HG03025 (cell line): ENCODE data around the gene CLCN4.

Experiments used
- ATAC-seq: cut with Tn5 transposase; IDR thresholded peaks from one replicate; pipeline ENCODE4 v1.9.1; 2021; ENCODE audit warnings: mild to moderate bottlenecking, moderate library complexity; ENCODE audit not compliant: unreplicated experiment, low FRiP score

The CLCN4 gene

DNA sequence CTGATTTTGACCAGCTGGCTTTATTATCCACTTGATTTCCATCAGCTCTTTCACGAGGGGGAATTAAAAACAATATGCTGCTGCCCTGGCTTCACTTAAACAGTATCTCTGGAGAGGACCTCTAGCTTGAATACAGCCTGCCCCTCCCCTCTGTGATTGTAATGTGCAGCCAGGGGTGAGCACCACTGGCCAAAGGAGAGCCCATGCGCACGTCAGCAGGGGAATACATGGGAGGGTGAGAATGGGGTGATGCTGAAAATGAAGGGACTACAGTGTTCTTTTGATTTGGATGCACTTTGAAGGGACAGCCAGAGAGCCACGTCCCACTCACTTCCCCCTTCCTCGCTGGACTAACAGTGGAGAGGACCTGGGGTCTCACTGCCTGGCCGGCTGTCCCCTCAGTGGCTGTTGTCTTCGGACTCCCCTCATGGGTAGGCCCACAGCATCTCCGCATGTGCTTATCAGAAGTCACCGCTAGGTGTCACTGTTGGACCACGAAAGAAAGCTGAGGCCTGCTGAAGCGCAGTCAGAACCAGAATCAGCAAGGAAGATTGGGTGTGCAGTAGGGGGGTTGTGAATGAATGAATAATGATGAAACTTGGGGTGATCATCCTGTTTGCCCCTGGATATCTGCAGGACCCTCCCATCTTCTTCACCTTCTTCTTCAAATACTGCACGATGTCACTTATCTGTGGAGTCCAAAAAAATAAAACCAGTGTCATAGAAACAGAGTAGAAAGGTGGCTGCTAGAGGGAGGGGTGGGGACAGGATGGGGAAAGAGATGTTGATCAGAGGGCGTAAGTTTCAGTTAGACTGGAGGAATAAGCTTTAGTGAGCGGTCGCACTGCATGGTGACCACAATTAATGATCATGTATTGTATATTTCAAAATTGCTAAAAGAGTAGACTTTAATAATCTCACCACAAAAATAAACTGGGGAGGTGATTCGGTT is 32.8 kb downstream of the CLCN4 start:
- no peak for ATAC-seq

DNA sequence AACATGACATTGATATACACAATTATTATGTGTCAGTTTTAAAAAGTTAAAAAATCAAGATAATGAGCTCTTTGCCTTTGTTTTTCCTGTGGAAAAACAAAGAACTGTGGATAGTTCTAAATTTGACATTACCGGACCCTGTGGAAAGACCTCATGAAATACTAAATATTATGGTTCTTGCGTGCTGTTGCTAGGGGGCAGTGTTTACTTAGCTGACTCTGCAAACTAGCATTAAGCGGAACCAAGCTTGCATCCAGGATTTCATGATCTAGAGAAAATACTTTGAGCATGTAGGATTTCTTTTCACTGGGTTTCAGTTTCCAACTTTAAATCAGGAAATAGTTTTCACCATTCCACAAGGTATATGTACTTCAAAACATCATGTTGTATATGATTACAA is 33.6 kb downstream of the CLCN4 start:
- ATAC-seq = no peak

DNA sequence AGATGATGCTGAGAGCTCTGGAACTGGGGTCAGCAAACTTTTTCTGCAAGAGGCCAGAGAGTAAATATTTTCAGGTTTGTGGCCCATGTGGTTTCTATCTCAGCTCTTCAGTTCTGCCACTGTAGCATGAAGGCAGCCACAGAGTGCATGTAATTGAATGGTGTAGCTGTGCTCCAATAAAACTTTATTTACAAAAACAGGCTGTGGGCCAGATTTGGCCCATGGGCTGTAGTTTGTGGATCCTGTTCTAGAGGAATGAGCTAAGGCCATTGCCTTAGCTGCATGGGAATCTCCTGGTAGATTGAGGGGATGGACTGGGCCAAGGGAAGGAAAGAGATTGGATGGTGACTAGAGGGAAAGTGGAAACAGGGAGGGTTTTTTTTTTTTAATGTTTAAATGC is 36.8 kb downstream of the CLCN4 start:
- ATAC-seq = no peak

DNA sequence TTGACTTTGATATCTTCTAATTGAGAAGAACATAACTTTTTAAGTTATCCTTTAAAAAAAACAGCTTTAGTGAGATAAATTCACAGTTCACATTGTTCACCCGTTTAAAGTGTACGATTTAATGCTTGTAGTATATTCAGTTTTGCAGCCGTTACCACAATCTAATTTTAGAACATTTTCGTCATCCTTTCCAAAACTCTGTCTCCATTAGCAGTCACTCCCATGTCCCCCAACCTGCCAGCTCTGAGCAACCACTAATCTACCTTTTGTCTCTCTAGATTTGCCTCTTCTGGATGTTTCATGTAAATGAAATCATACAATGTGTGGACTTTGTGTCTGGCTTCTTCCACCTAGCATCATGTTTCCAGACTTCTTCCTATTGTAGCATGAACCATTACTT is 38.6 kb downstream of the CLCN4 start:
- no peak for ATAC-seq

- no peak for ATAC-seq
Measured at GRCh38 chrX:10195947-10196346, 39.2 kb downstream of the CLCN4 start.

- no peak for ATAC-seq
Measured at GRCh38 chrX:10197279-10198210, 40.8 kb downstream of the CLCN4 start.

DNA sequence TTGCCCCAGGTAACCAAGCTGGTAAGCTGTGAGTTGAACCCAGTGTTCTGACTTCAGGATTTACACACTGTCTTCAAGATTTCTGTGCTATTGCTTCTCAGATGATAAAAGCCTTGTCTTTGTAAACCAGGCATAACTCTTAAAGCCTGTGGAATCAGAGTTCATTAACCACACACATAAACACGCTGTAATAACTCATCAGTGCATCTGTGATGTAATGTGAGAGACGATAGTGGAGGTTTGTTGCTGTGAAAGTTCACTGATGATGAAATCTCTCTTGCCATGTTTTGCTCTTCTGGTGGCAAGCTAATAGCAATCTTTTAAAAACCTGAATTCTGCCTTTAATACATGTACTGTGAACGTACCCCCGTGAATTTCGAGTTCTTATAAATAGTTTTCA is 41.5 kb downstream of the CLCN4 start:
- ATAC-seq = no peak

DNA sequence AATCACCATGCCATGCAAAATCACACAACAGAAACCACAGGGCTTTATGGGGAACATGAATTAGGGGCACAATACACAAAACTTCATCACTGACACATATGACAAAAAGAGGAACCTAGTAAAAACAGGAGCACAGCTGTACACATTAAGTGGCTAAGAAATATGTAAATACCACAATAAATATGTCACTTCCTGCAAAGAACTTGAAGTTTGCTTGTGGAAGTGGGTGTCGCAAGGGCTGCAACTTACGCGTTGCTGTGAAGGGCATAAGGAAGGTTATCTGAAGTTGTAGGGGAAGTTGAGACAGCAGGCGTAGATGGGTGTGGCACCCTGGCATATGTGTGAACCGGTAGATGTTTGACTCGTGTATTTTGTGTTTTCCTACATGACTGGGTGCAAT is 42.4 kb downstream of the CLCN4 start:
- no peak for ATAC-seq

- no peak for ATAC-seq
Measured at GRCh38 chrX:10203617-10204016, 46.8 kb downstream of the CLCN4 start.

DNA sequence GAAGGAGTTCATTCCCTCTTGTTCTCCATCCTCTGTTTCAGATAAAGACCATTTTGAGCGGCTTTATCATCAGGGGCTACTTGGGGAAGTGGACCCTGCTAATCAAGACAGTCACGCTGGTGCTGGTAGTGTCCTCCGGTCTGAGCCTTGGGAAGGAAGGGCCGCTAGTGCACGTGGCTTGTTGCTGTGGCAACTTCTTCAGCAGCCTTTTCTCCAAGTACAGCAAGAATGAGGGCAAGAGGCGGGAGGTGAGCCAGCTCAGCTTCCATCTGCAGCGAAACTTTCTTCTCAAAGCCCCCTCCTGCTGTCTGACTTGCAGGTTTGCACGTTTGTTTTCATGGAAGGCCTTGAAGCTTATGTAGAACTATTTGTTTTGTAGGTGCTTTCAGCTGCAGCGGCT is 49.5 kb downstream of the CLCN4 start:
- ATAC-seq = no peak

GRCh38 chrX:10208281-10208856 is 51.6 kb downstream of the CLCN4 start:
- ATAC-seq = no peak

GRCh38 chrX:10208953-10209352 is 52.2 kb downstream of the CLCN4 start:
- no peak for ATAC-seq

DNA sequence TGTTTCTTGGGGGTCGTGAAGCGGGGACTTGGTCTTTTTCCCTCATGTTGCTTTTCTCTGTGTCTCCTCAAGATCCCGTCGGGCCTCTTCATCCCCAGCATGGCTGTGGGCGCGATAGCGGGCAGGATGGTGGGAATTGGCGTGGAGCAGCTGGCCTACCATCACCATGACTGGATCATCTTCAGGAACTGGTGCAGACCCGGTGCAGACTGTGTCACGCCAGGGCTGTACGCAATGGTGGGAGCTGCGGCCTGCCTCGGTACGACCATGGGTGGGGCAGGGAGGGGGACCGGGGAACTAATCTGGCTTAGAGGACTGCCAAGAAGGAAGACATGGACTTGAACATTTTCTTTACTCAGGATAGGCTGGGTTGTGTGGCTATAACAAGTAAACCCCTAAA is 55.6 kb downstream of the CLCN4 start:
- no peak for ATAC-seq

DNA sequence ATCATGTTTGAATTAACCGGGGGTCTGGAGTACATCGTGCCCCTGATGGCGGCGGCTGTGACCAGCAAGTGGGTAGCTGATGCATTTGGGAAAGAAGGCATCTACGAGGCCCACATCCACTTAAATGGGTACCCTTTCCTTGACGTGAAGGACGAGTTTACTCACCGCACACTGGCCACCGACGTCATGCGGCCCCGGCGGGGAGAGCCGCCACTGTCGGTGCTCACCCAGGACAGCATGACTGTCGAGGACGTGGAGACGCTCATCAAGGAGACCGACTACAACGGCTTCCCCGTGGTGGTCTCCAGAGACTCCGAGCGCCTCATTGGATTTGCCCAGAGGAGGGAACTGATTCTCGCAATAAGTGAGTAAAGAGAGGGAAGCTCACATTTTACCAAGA is 56.9 kb downstream of the CLCN4 start:
- no peak for ATAC-seq

GRCh38 chrX:10216208-10216607 is 59.4 kb downstream of the CLCN4 start:
- ATAC-seq = no peak

DNA sequence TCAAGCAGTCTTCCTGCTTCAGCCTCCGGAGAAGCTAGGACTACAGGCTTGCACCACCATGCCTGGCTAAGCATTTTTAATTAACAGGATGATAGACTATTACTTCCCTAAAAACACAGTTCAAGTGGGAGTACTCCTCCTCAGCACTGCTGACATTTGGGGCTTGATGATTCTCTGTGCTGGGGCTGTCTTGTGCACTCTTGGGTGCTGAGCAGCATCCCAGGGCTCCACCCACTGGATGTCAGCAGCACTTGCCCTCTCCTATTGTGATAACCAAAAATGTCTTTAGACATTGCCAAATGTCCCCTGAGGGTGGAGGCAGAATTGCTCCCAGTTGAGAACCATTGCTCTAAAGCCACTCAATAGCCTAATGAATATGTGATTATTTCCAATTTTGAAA is 60.4 kb downstream of the CLCN4 start:
- ATAC-seq = no peak

DNA sequence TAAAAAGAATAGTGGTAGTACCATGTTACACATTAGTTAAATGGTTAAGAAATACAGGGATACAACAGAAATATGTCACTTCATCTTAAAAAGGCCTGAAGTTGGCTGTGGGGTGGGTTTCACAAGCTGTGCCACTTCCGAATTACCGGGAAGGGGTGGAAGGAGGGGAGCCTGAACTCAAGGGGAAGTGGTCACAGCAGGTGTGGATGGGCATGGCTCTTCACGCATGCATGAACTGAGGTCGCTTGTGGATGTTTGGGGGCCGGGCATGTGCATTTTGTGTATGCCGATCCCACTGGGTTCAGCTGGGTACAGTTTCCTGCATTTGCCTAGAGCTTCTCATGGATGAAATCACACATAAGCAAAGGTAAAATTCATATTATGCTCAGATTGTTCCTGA is 64.9 kb downstream of the CLCN4 start:
- ATAC-seq = no peak

DNA sequence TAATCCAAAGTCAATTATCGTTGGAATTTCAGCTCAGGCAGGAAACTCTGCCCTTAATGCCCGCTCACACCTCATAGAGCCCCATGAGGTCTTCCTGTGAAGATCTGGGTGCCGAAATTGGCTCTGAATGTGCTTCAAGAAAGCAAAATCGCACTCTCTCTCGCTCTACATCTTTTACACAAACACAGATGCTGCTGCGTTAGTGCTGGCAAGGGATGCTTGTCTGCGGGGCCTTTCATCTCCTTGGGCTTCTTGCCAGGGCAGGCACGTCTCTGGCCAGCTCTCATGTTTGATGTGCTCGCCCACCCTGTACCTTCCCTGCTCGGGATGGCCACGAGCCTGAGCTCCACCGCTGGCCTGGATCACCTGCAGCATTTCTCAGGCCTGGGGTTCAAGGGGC is 66.5 kb downstream of the CLCN4 start:
- ATAC-seq = no peak

- no peak for ATAC-seq
Measured at GRCh38 chrX:10223781-10224180, 67.0 kb downstream of the CLCN4 start.

- no peak for ATAC-seq
Measured at GRCh38 chrX:10230222-10230621, 73.4 kb downstream of the CLCN4 start.

DNA sequence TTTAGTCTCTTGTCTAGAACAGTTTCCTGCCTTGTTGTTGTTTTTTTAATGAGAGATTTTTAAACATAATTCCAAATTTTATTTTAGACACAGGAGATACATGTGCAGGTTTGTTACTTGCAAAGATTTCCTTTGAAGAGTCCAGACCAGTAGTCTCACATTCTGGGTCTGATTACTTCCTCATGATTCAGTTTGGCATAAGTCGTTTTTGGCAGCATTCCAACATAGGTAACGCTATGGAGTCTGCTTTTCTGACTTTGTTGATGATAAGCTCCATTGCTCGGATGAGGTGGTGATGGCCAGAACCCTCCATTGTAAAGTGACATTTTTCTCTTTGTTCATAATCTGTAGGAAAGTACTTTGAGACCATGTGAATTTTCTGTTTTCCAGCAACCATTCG is 74.7 kb downstream of the CLCN4 start:
- ATAC-seq = no peak
